Measurements from ENCODE around the gene KCNMA1. TPM values are rescaled to one million over a fixed set of nuclear protein-coding genes. Genes with fewer than 3 reads are reported as not detected.

KCNMA1 gene
- total RNA-seq, 1 donor from 2014 or later, result 41.3 TPM

DNA sequence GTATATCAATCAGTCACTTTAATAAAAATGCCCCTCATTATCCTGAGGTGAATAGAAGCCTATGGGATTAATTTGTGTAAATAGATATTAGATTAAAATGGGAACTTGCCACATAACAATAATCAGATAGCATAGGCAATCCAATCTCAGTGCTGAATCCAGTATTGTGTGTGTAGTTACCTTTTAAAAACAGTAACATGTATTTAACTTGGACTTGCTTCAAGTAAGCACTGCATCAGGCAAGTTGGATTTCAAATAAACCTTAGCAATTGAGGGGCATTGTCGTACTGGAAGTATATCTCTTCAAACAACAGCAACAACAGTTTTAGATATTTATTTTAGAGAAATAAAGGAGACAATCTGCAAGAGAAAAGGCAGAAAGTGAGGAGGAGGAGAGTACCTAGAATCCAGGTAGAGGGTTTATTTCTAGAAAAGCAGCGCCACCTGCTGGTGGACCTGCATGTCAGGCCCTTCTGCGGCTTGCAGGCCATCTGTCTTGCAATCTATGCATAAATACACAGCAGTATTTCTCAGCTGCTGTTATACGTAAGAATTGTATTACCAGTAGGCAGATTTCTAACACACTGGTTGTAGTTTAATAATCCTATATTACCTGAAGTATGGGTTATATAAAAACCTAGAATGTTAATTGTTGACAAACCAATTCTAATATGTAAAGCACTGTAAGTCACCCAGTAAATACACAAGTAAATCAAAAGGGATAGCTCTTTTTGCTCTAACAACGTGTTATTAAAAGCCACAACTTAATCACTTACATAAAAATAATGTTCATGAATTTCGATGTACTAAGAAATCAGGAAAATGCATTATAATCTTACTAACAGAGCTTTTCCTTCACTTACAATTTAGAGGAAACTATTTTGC, 652.8 kb downstream of the KCNMA1 start:
- intact Hi-C loops (cut with DNase I), result no loop called here
- Histone ChIP-seq H3K4me3 (no peak overlapping the region), H3K27me3 (ENCODE audit: low read depth) (no peaks in the 10 kb centered on the region), H3K4me1 (no peaks in the 10 kb centered on the region), H3K36me3 (no peaks in the 10 kb centered on the region), H3K27ac (no peak overlapping the region), H3K9me3 (no peaks in the 10 kb centered on the region)
- TF ChIP-seq, protein P1, sequence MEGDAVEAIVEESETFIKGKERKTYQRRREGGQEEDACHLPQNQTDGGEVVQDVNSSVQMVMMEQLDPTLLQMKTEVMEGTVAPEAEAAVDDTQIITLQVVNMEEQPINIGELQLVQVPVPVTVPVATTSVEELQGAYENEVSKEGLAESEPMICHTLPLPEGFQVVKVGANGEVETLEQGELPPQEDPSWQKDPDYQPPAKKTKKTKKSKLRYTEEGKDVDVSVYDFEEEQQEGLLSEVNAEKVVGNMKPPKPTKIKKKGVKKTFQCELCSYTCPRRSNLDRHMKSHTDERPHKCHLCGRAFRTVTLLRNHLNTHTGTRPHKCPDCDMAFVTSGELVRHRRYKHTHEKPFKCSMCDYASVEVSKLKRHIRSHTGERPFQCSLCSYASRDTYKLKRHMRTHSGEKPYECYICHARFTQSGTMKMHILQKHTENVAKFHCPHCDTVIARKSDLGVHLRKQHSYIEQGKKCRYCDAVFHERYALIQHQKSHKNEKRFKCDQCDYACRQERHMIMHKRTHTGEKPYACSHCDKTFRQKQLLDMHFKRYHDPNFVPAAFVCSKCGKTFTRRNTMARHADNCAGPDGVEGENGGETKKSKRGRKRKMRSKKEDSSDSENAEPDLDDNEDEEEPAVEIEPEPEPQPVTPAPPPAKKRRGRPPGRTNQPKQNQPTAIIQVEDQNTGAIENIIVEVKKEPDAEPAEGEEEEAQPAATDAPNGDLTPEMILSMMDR (IDR thresholded peaks at IDR 0.05), result peak; percentile 95
- DNase-seq (peak; percentile 71), ATAC-seq (peak; percentile 75 to 89)

DNA sequence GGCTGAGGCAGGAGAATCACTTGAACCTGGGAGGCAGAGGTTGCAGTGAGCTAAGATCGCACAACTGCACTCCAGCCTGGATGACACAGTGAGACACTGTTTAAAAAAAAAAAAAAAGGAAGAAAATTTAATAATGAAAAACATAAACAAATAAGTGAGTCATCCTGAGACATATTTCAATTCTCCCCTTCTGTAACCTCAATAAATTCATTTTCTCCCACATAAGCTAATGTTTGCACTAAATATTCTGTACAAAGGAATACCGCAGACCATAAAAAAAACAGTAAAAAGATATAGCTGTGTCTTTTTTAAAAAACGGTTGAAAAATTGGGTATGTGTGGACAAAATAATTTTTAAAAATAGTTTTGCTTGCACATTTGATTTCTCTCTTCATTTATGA, 654.0 kb downstream of the KCNMA1 start:
- H3K4me3 ChIP-seq, result no peak overlapping the region
- no peaks in the 10 kb centered on the region for H3K4me1 ChIP-seq
- ATAC-seq, result no peak
- TF ChIP-seq, protein P1 (IDR thresholded peaks at IDR 0.05), result no peak
- DNase-seq, result no peak
- intact Hi-C loops (cut with DNase I), result no loop called here
- no peaks in the 10 kb centered on the region for H3K9me3 ChIP-seq
- H3K36me3 ChIP-seq, result no peaks in the 10 kb centered on the region
- H3K27ac ChIP-seq, result no peak overlapping the region
- H3K27me3 ChIP-seq (ENCODE audit: low read depth), result no peaks in the 10 kb centered on the region

DNA sequence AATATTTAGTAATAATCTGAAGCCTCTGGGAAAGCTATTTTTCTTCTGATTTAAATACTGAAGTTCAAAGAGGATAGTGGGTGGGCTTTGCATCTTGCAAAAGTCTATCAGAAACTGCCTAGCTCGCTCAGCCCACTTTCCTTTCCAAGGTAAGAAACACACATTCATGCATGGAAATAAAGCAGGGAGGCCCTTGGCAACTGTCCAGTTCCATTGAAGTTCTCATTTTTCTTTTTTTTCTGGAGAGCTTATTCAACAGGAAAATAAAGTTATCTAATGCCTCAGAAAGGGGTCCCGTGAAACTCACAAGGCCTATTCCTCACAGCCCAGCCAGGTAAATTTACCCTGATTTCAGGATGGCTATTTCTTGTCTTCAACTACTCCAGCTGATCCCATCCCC, 654.9 kb downstream of the KCNMA1 start:
- intact Hi-C loops (cut with DNase I), result no loop called here
- no peaks in the 10 kb centered on the region for H3K36me3 ChIP-seq
- no peak overlapping the region for H3K4me3 ChIP-seq
- DNase-seq (no peak), ATAC-seq (no peak)
- TF ChIP-seq, protein P1 (IDR thresholded peaks at IDR 0.05), result no peak
- no peaks in the 10 kb centered on the region for H3K27me3 ChIP-seq (ENCODE audit: low read depth)
- no peaks in the 10 kb centered on the region for H3K4me1 ChIP-seq
- H3K27ac ChIP-seq, result no peak overlapping the region
- H3K9me3 ChIP-seq, result no peaks in the 10 kb centered on the region

DNA sequence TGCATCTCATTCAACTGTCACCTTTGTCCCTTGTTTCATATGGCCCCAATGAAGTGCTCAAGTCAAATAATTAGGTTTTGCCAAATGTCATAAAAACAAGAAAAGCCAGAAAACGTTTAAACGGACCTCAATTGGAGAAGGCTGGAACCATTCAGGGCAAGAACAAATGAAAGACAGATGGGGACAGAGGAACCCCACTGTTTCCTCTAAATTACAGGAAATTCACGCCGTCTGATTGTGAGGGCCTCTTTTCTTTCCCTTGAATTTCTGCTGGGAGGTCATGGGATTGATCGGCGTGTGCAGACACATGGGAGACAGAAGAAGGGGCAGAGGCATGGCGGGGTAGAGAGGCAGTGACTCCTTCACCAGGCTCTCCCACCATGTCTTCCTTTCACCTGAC, 656.4 kb downstream of the KCNMA1 start:
- H3K4me1 ChIP-seq, result no peaks in the 10 kb centered on the region
- DNase-seq (no peak), ATAC-seq (no peak)
- H3K9me3 ChIP-seq, result no peaks in the 10 kb centered on the region
- TF ChIP-seq, protein P1 (IDR thresholded peaks at IDR 0.05), result no peak
- no peaks in the 10 kb centered on the region for H3K36me3 ChIP-seq
- intact Hi-C loops (cut with DNase I), result no loop called here
- no peak overlapping the region for H3K4me3 ChIP-seq
- no peak overlapping the region for H3K27ac ChIP-seq
- no peaks in the 10 kb centered on the region for H3K27me3 ChIP-seq (ENCODE audit: low read depth)

DNA sequence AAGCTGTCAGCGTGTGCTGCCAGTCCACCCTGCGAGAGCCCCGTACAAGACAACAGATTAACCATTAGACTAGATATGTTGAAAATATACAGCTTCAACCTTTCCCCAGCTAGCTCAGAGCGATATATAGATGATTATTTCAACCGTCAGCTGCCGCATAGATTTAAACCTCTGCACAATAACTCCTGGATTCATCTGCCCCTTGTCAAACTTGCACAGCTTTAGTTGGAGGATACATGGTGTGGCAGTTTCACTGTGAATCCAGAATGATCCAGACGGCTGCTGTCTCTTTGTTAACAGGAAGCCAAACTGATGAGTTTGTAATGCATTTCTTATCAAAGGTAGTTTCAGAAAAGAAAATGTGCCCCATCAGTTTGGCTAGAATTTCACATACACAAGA, 659.7 kb downstream of the KCNMA1 start:
- no peak for DNase-seq
- TF ChIP-seq, protein P1 (IDR thresholded peaks at IDR 0.05), result no peak
- H3K9me3 ChIP-seq, result no peaks in the 10 kb centered on the region
- H3K4me3 ChIP-seq, result no peak overlapping the region
- ATAC-seq, result no peak
- H3K27ac ChIP-seq, result no peak overlapping the region
- intact Hi-C loops (cut with DNase I), result no loop called here
- no peaks in the 10 kb centered on the region for H3K36me3 ChIP-seq
- peaks cover 5% of the 10 kb centered on the region for H3K4me1 ChIP-seq
- no peaks in the 10 kb centered on the region for H3K27me3 ChIP-seq (ENCODE audit: low read depth)
